ENCODE results near the gene RELL1.

RELL1 gene

GRCh38 chr4:37599092-37599790 is 86.9 kb downstream of the RELL1 start:
- ChIA-PET CTCF (no interaction called here), POLR2A (no interaction called here)
- DNase-seq (ENCODE audit: extremely low spot score) = no peak
- no peak for TF ChIP-seq LEF1 (IDR thresholded peaks at IDR 0.05; ENCODE audit: borderline replicate concordance)
- no peak for TF ChIP-seq FOXM1 (IDR thresholded peaks at IDR 0.05; ENCODE audit: borderline replicate concordance)
- TF ChIP-seq FOXA1 (IDR thresholded peaks at IDR 0.05) = no peak
- TF ChIP-seq ZNF384 (IDR thresholded peaks at IDR 0.05) = no peak
- no peak for TF ChIP-seq FOXK2 (IDR thresholded peaks at IDR 0.05)
- TF ChIP-seq ARNT (IDR thresholded peaks at IDR 0.05) = no peak
- no peak for TF ChIP-seq BHLHE40 (IDR thresholded peaks at IDR 0.05; ENCODE audit: borderline replicate concordance)
- no peak for TF ChIP-seq HDGF (IDR thresholded peaks at IDR 0.05; ENCODE audit: borderline replicate concordance)
- TF ChIP-seq L3MBTL2 (conservative IDR thresholded peaks at IDR 0.05) = no peak
- TF ChIP-seq NFRKB (IDR thresholded peaks at IDR 0.05) = no peak
- TF ChIP-seq ELF4 (IDR thresholded peaks at IDR 0.05) = no peak
- no peak for TF ChIP-seq SUZ12 (IDR thresholded peaks at IDR 0.05)
- TF ChIP-seq SP1 (IDR thresholded peaks at IDR 0.05) = no peak
- TF ChIP-seq TARDBP (IDR thresholded peaks at IDR 0.05) = no peak
- no peak for TF ChIP-seq CTBP1 (IDR thresholded peaks at IDR 0.05; ENCODE audit: borderline replicate concordance)
- TF ChIP-seq PKNOX1 (IDR thresholded peaks at IDR 0.05) = no peak

DNA sequence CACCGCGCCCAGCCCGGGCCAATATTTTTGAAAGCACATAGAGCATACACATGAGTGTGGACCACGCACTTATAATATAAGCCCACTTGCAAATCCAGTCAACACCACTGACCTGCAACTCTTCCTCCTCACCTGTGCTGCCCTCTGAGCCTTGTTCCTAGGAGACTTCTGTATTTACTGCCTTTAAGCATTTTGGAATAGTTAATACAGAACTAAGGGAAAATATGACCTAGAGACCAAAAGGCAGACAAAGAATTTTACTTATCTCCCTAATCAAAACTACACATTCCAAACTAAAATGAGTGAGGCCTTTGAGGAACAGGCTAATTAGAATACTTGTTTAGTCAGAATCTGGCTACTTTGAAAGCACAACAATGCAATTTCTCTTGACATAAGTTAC is 89.1 kb downstream of the RELL1 start:
- no peak for TF ChIP-seq CTBP1 (IDR thresholded peaks at IDR 0.05; ENCODE audit: borderline replicate concordance)
- TF ChIP-seq ELF4 (IDR thresholded peaks at IDR 0.05) = no peak
- no peak for TF ChIP-seq SUZ12 (IDR thresholded peaks at IDR 0.05)
- no peak for TF ChIP-seq ARNT (IDR thresholded peaks at IDR 0.05)
- no peak for TF ChIP-seq LEF1 (IDR thresholded peaks at IDR 0.05; ENCODE audit: borderline replicate concordance)
- ChIA-PET POLR2A (no interaction called here), CTCF (no interaction called here)
- DNase-seq (ENCODE audit: extremely low spot score) = no peak

DNA sequence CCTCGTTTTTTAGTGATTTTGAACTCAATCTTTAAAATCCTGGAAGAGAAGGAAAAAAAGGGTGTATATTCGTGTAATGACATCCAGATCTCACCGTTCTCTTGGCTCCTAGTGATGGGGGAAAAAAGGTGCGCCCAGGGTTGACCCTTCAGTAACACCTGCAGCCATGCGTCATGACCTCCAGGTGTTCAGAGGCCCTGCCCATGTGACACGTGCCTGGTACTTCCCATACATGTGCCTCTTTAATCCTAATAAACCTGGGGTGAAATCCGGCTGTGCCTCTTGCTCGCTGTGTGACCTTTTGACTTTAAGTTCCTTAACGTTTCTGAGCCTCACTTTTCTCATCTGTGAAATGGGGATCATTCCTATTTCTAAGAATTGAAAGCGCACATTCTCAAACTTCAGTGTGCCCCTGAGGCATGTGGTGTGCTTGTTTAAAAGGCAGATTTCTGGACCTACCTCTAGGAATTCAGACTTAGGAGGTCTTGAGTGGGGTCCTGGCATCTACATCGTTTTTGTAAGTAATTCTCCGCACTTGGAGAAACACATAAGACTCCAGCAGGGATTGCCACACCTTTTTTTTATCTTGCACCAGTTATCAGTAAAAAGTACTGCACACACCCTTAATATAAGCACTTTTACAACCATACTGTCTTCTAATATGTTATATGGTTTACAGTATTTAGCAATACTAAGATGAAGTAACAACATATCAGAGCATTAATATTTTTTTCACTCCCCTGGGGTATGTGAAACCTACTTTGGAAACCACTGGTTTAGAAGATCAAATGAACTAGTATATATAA is 90.1 kb downstream of the RELL1 start:
- CTCF ChIA-PET = no interaction called here
- TF ChIP-seq HDGF (IDR thresholded peaks at IDR 0.05; ENCODE audit: borderline replicate concordance) = no peak
- TF ChIP-seq L3MBTL2 (conservative IDR thresholded peaks at IDR 0.05) = no peak
- no peak for TF ChIP-seq ZNF384 (IDR thresholded peaks at IDR 0.05)
- no peak for TF ChIP-seq TARDBP (IDR thresholded peaks at IDR 0.05)
- TF ChIP-seq SUZ12 (IDR thresholded peaks at IDR 0.05) = no peak
- no peak for TF ChIP-seq FOXA1 (IDR thresholded peaks at IDR 0.05)
- no peak for TF ChIP-seq PKNOX1 (IDR thresholded peaks at IDR 0.05)
- no peak for TF ChIP-seq CTBP1 (IDR thresholded peaks at IDR 0.05; ENCODE audit: borderline replicate concordance)
- no peak for TF ChIP-seq SP1 (IDR thresholded peaks at IDR 0.05)
- TF ChIP-seq BHLHE40 (IDR thresholded peaks at IDR 0.05; ENCODE audit: borderline replicate concordance) = no peak
- TF ChIP-seq FOXM1 (IDR thresholded peaks at IDR 0.05; ENCODE audit: borderline replicate concordance) = no peak
- TF ChIP-seq ELF4 (IDR thresholded peaks at IDR 0.05) = no peak
- DNase-seq (ENCODE audit: extremely low spot score) = no peak
- POLR2A ChIA-PET = no interaction called here

- DNase-seq (ENCODE audit: extremely low spot score) = no peak
- POLR2A ChIA-PET = no interaction called here
- TF ChIP-seq FOXK2 (IDR thresholded peaks at IDR 0.05) (no peak), HDGF (IDR thresholded peaks at IDR 0.05; ENCODE audit: borderline replicate concordance) (no peak), ELF4 (IDR thresholded peaks at IDR 0.05) (no peak), LEF1 (IDR thresholded peaks at IDR 0.05; ENCODE audit: borderline replicate concordance) (no peak), FOXA1 (IDR thresholded peaks at IDR 0.05) (no peak), ARNT (IDR thresholded peaks at IDR 0.05) (no peak), L3MBTL2 (conservative IDR thresholded peaks at IDR 0.05) (no peak), TARDBP (IDR thresholded peaks at IDR 0.05) (no peak), PKNOX1 (IDR thresholded peaks at IDR 0.05) (no peak), NFRKB (IDR thresholded peaks at IDR 0.05) (no peak), ZNF384 (IDR thresholded peaks at IDR 0.05) (no peak), BHLHE40 (IDR thresholded peaks at IDR 0.05; ENCODE audit: borderline replicate concordance) (no peak)
- CTCF ChIA-PET = interaction anchor here (0.6 kb wide), 1 partner anchor 9 kb away, joined by 3 read pairs; no protein-coding TSS in a partner anchor
These were observed 92.1 kb downstream of the RELL1 start for GRCh38 chr4:37594099-37594498.

GRCh38 chr4:37591349-37591748 is 94.8 kb downstream of the RELL1 start:
- POLR2A ChIA-PET = no interaction called here
- CTCF ChIA-PET = no interaction called here
- TF ChIP-seq NFRKB (IDR thresholded peaks at IDR 0.05) (no peak), CTBP1 (IDR thresholded peaks at IDR 0.05; ENCODE audit: borderline replicate concordance) (no peak), SP1 (IDR thresholded peaks at IDR 0.05) (no peak), TARDBP (IDR thresholded peaks at IDR 0.05) (no peak), L3MBTL2 (conservative IDR thresholded peaks at IDR 0.05) (no peak), ARNT (IDR thresholded peaks at IDR 0.05) (no peak), FOXK2 (IDR thresholded peaks at IDR 0.05) (no peak), SUZ12 (IDR thresholded peaks at IDR 0.05) (no peak), LEF1 (IDR thresholded peaks at IDR 0.05; ENCODE audit: borderline replicate concordance) (no peak), FOXA1 (IDR thresholded peaks at IDR 0.05) (no peak), PKNOX1 (IDR thresholded peaks at IDR 0.05) (no peak), ELF4 (IDR thresholded peaks at IDR 0.05) (no peak), FOXM1 (IDR thresholded peaks at IDR 0.05; ENCODE audit: borderline replicate concordance) (no peak), HDGF (IDR thresholded peaks at IDR 0.05; ENCODE audit: borderline replicate concordance) (no peak), ZNF384 (IDR thresholded peaks at IDR 0.05) (no peak)
- DNase-seq (ENCODE audit: extremely low spot score) = no peak
